ENCODE data around the gene TTC16.

DNA sequence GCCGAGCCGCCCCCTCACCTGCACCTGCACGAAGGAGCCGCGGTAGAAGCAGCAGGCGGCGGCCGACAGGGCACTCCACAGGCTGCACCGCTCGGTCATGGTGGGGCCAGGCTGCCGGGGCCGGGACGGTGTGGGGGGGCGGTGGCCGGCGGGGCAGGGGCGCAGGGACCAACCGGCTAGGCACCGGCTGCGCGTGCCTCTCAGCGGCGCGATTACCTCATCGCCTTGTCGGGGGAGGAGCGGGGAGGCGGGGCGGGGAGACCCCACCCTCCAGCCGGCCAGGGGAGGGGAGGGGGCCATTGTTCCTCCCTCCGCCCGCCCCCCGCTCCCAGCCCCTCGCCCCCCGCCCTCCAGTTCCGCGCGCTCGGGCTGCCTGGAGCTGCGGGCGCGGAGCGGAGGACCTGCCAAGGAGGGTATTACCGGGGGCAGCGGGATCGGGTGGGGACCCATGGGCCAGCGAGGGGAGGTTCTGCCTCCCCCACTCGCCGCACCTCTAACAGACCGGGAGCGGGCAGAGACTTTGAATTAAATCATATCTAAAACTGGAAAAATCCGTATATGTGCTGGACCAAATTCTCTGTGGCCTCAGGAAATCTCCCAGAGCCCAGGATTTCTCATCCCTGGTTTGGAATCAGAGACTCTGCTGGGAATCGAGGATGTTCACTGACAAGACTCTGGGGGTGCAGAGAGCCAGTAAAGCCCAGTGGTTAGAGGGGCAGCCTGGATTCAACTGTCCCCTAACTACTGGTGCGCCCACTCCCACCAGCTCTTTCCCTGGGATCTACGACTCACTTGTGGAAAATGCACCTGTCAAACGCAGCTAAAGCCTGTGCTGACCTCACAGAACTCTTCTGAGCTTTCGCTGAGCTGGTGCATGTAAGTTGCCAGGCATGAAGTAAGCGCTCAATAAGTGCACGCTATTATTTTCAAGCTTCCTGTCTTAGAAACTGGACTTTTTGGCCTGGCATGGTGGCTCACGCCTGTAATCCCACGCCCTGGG, 39.5 kb downstream of the TTC16 start:
- TF ChIP-seq, protein P1, sequence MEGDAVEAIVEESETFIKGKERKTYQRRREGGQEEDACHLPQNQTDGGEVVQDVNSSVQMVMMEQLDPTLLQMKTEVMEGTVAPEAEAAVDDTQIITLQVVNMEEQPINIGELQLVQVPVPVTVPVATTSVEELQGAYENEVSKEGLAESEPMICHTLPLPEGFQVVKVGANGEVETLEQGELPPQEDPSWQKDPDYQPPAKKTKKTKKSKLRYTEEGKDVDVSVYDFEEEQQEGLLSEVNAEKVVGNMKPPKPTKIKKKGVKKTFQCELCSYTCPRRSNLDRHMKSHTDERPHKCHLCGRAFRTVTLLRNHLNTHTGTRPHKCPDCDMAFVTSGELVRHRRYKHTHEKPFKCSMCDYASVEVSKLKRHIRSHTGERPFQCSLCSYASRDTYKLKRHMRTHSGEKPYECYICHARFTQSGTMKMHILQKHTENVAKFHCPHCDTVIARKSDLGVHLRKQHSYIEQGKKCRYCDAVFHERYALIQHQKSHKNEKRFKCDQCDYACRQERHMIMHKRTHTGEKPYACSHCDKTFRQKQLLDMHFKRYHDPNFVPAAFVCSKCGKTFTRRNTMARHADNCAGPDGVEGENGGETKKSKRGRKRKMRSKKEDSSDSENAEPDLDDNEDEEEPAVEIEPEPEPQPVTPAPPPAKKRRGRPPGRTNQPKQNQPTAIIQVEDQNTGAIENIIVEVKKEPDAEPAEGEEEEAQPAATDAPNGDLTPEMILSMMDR (IDR thresholded peaks at IDR 0.05), result no peak
- no peak for TF ChIP-seq POLR2A (IDR thresholded peaks at IDR 0.05)
